Stimulated activated CD8-positive, alpha-beta memory T cell treated with anti-CD3 and anti-CD28 coated beads, Interleukin-7, amount 100 ng/mL, for 1 hour (primary cell): ENCODE measurements around the gene KRT23.

Experiments used
- DNase-seq, 2 donors: peaks; one replicate each; pipeline ENCODE4 v3.0.0-alpha.2; 2020; ENCODE audit warnings: low read depth in 2 of 2

The KRT23 gene

DNA sequence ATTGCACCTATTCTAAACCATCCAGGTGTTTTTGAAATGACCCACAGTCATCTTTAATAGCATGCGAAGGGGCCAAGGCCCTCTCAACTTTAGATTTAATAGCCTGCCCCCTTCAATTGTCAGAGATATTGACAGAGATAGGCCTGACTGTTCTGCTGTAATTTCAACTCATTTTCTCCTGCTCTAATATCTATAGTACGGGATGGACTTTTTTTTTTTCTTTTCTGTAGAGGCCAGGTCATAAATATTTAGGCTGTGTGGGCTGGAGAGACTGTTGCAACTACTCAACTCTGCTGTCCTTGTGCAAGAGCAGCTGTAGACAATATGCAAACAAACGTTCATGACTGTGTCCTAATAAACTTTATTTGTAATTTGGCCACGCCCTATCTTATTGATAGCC lies 27.7 kb downstream of the KRT23 start:
- DNase-seq: no peak

DNA sequence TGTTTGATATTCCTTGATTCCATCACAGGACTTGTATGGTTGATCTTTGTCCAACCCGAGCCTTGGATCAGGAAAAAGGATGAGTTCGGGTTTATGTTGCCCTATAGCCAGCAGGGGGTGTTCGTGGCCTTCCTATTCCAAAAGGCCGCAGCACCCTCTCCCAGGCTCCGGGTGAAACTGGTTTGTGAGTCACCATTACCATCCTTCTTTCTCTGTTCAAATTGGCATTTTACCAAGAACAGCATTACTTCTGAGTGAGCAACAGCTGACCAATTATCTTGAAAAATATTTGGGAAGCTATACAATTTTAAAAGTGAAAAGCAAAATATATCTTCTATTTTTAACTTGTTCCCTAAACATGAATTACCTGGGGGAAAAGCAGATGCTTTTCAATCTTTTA lies 28.1 kb downstream of the KRT23 start:
- DNase-seq: peak; percentile 26 to 32

- no peak for DNase-seq
These were observed 30.8 kb downstream of the KRT23 start for GRCh38 chr17:40906613-40907012.

GRCh38 chr17:40905370-40905769 lies 32.1 kb downstream of the KRT23 start:
- no peak for DNase-seq

GRCh38 chr17:40903129-40903847 lies 34.2 kb downstream of the KRT23 start:
- no peak for DNase-seq

- DNase-seq: no peak
These were observed 34.9 kb downstream of the KRT23 start for GRCh38 chr17:40902498-40902897.

DNA sequence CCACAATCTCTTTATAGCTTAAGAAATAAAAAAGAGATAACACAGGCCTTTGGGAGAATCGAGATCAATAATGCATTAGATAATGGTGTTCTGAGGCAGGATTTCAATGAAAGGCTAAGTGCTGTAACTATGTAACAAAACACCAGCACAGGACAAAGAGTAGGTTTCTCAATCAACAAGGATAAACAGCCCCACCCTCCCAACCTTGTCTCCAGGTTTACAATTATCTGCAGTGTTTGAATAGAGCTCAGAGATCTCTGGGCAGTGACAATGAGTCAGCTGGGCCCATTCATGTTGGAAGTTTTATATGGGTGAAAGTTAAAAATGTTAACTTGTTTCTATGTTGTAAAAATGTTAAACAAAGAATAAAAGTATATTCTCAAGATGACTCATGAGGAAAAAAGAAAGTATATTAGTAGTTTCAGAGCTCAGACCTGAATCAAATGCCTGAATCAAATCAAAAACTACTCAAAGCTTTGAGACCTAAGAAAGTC lies 35.4 kb downstream of the KRT23 start:
- no peak for DNase-seq

- DNase-seq: no peak
These were observed 36.6 kb downstream of the KRT23 start for GRCh38 chr17:40900809-40901356.

DNA sequence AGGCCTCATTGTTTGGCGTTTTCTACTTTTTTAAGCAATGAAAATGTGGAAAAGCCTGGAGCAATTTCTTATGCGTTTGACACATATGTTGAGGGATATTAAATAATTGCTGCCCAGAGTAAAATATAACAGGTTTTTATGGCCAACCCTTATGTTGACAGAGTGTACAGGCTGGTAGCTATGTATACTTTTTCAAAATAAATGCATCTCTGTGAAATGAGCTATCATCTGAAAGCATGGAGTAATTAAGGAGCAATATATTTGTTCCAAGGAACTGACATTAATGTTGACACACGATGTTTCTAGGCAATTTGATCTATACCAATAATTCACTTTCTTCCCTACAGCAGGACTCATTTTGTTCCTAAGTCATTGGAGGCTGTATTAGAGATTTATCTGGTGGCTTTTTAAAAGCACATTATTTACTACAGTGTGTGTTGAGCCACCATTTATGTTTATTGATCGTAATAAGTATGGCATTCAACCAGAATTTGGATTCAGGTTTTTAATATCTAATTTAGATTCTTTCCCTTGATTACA lies 40.5 kb downstream of the KRT23 start:
- DNase-seq: no peak

GRCh38 chr17:40895106-40895730 lies 42.2 kb downstream of the KRT23 start:
- DNase-seq: no peak

DNA sequence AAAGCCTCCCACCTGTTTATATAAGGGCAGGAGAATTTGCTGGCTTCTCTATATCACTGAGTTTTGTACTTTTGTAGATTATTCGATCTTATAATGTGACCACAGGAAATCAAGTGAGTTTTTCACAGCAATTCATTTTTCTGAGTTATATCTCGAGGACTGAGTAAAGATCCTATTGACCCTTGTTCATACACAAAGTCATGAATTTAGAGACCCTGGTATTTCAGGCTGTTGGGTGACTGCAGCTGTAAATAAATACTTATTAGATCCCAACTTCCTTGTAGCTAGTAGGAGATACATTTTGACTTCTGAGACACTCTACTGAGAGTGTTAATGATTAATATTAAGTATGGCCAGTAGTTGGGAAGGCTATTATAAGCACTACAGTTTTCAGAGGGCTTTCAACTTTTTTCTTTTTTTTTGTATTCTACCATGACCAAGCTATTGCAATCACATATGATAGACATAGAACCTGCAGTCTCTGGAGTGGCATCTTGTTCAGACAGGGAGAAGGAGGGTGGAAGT lies 49.2 kb downstream of the KRT23 start:
- DNase-seq: no peak

DNA sequence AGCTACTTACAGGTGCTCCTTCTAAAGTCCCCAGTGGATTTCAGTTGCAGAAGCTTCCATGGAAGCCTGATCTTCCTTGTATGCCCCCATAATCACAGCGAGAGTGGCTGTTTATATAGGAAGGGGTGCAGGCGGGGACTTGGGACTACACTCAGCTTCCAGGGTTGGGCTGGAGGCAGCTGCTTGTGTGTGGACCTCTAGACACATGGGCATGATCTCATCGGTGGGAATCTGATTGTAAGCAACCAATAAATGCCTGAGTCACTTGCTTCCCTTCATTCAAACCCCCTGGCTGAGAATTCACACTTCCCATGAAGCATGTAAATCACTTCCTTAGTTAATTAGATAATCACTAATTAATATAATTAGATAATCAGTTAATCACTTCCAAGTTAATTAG lies 51.4 kb downstream of the KRT23 start:
- no peak for DNase-seq

- DNase-seq: no peak
These were observed 52.5 kb downstream of the KRT23 start, which contains the start of gene KRT20 for GRCh38 chr17:40884708-40885512. TSS of gene KRT20 (minus strand) at chr17:40885242. CDS start at chr17:40885185, 57 bp downstream.

DNA sequence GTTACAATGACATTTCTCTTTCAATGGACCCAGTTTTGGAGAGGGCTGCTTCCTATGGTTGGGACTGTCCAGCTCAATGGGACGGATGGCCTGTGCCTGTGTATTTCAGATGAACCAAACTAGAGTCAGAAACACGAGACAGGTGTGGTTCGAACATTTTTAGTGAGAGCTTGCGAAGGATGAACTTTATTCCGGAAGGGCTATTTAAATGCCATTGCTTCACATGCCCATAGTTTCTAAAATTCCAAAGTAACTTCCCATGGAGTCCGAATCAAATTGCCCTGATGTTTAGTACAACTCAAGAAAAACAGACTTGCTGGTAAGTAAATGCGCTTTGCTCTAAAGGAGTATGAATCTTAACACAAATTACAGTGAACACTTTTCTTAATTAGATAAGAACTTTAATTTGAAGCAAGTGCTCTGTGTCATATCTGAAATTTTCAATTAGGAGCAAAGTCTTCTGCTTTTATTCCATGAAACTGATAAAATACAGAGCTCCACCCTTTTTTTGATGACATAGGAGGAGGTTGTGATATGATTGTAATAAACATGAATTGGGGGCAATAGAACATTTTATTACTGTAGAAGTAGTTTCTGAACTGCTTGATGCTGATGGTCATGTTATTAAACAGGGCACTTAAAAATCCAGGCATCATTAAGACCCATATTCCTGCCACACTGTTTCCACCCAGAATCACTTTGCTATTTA lies 53.7 kb downstream of the KRT23 start:
- no peak for DNase-seq

GRCh38 chr17:40883031-40883430 lies 54.4 kb downstream of the KRT23 start:
- DNase-seq: no peak

GRCh38 chr17:40879026-40879425 lies 58.4 kb downstream of the KRT23 start:
- no peak for DNase-seq

DNA sequence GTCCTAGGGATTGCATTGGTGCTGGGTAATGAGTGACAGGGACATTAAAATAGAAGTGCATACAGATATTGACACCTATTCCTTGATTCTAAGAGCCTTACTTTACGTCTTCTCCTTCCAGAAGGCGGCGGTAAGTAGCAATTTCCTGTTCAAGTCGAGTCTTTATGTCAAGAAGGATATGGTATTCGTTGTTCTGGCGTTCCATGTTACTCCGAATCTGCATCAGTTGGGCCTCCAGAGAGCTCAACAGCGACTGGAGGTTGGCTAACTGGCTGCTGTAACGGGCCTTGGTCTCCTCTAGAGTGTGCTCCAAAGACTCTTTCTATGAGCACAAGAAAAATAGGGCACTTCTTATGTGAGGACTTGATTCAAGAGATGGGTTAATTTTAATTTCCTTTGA lies 59.4 kb downstream of the KRT23 start:
- no peak for DNase-seq

DNA sequence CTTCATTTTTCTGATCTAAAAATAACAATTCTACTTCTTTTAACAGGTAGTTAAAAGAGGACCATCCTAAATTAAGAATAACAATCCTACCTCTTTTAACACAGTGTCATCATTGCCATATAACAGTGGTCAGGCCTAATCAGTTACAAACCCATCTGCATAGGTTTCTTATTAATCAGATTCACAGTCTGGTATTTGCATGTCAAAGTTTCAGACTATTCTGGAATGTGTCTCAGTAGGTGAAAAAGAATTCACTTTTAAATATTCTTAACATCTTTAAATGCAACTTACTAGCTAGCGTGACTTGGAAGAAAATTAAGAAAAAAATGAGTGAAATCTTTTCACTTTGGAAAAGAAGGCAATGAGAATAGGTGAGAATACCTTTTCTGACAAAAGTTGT lies 63.6 kb downstream of the KRT23 start:
- no peak for DNase-seq

DNA sequence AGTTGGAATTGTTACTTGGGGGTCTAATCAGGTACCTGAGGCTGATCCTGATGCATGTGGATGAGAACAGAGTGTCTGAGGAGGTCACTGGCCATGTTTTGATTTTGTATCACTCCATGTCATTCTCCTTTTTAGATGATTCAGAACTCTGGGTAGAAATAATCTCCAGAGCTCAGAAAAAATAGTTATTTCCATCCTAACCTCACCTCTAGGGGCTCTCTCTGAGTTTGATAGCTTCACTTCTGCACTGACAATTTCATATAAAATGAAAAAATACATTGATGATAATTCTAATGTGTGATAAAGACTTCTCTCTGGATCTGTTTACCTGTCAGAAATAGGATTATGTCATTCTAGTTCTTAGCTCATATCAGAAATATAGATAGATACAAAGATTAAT lies 64.2 kb downstream of the KRT23 start:
- DNase-seq: no peak
